MM.1S (cell line): ENCODE results near the gene WWC2.

Experiments
- CTCF ChIP-seq: fragments of 300-600 bp; sonication (generic); IDR thresholded peaks from 2 replicates; pipeline ENCODE4 v1.5.1; 2016; ENCODE audit warnings: antibody characterized with exemption, low read length, mixed read lengths
- EZH2 ChIP-seq: fragments of 300-600 bp; sonication (generic); optimal IDR thresholded peaks from 2 replicates; pipeline ENCODE3; 2017; ENCODE audit warnings: low read depth, mild to moderate bottlenecking, antibody characterized with exemption, low read length, mixed read lengths
- EZH2phosphoT487 ChIP-seq: fragments of 300-600 bp; sonication (generic); IDR thresholded peaks from 2 replicates; pipeline ENCODE4 v1.6.1; 2018; ENCODE audit warnings: antibody characterized with exemption, low read length

GRCh38 chr4:183097231-183098018 is 1.6 kb upstream of the WWC2 start:
- TF ChIP-seq CTCF (no peak), EZH2phosphoT487 (no peak), EZH2 (no peak)
